Measurements from ENCODE around the gene ATPAF2.

The ATPAF2 gene
- 13.0 to 16.7 reads per million in 2 donors for total RNA-seq

- DNase-seq = peak; percentile 100
These were observed at the start of gene ATPAF2, which contains the start of gene GID4 for GRCh38 chr17:18038861-18039534. TSS of gene ATPAF2 (minus strand) at chr17:18039168. CDS start at chr17:18039013, 155 bp downstream. TSS of gene GID4 (plus strand) at chr17:18039408. CDS start at chr17:18039465, 57 bp downstream.

- DNase-seq = peak; percentile 65
These were observed 48.9 kb upstream of the ATPAF2 start, which contains the start of gene DRG2 for GRCh38 chr17:18087610-18088491. TSS of gene DRG2 (plus strand) at chr17:18087948. CDS start at chr17:18088024, 76 bp downstream.

- DNase-seq = no peak
These were observed 45.3 kb upstream of the ATPAF2 start for GRCh38 chr17:18084256-18084655.

GRCh38 chr17:18079543-18079942 lies 40.6 kb upstream of the ATPAF2 start:
- no peak for DNase-seq

- DNase-seq = no peak
These were observed 38.0 kb upstream of the ATPAF2 start for GRCh38 chr17:18076936-18077335.

GRCh38 chr17:18074566-18075272 lies 35.8 kb upstream of the ATPAF2 start:
- DNase-seq = no peak

GRCh38 chr17:18071751-18072150 lies 32.8 kb upstream of the ATPAF2 start:
- DNase-seq = no peak

GRCh38 chr17:18070861-18071340 lies 31.9 kb upstream of the ATPAF2 start:
- no peak for DNase-seq

GRCh38 chr17:18069101-18069500 lies 30.1 kb upstream of the ATPAF2 start:
- DNase-seq = no peak

GRCh38 chr17:18066866-18067265 lies 27.9 kb upstream of the ATPAF2 start:
- DNase-seq = no peak

GRCh38 chr17:18065546-18065945 lies 26.6 kb upstream of the ATPAF2 start:
- no peak for DNase-seq

- no peak for DNase-seq
These were observed 25.1 kb upstream of the ATPAF2 start for GRCh38 chr17:18064053-18064452.

GRCh38 chr17:18059283-18059682 lies 20.3 kb upstream of the ATPAF2 start:
- DNase-seq = no peak

GRCh38 chr17:18056214-18056613 lies 17.2 kb upstream of the ATPAF2 start:
- DNase-seq = no peak

GRCh38 chr17:18055597-18055996 lies 16.6 kb upstream of the ATPAF2 start:
- DNase-seq = no peak

GRCh38 chr17:18045691-18046350 lies 6.9 kb upstream of the ATPAF2 start:
- DNase-seq = no peak

GRCh38 chr17:18044609-18045008 lies 5.6 kb upstream of the ATPAF2 start:
- no peak for DNase-seq

- DNase-seq = no peak
These were observed 4.5 kb upstream of the ATPAF2 start for GRCh38 chr17:18043491-18043890.

- DNase-seq = no peak
These were observed 4.0 kb upstream of the ATPAF2 start for GRCh38 chr17:18042983-18043382.

- DNase-seq = no peak
These were observed 2.8 kb upstream of the ATPAF2 start for GRCh38 chr17:18041776-18042175.

- DNase-seq = no peak
These were observed 1.4 kb upstream of the ATPAF2 start for GRCh38 chr17:18040261-18040858.
